IMR-90 (cell line): Measurements from ENCODE around the gene TSPAN16. TPM values are rescaled to one million over a fixed set of nuclear protein-coding genes. Genes with fewer than 3 reads are reported as not detected.

ENCODE experiments used
- ATAC-seq: fragments of 200-7000 bp; cut with Tn5 transposase; 2 replicates; pipeline ENCODE4 v1.9.1; 2020; ENCODE audit warnings: low read depth, mild to moderate bottlenecking, moderate library complexity
- BruUV-seq: library from RNA; stranded (reverse); fragments of 400-500 nt; replicated peaks from 2 replicates; lab custom pipeline; 2021; lab: Mats Ljungman, UMichigan
- CTCF ChIA-PET: fragments of 300-600 bp; formaldehyde crosslinking; extraction: SDS; loops from one replicate; lab custom pipeline; 2021; ENCODE audit warnings: antibody characterized with exemption; lab: Yijun Ruan, JAX
- POLR2A ChIA-PET: fragments of 300-600 bp; sonication (Branson Sonifier 250); formaldehyde crosslinking; loops from one replicate; lab custom pipeline; 2022; ENCODE audit warnings: antibody characterized with exemption; ENCODE audit not compliant: unreplicated experiment; lab: Charles Lee
- DNase-seq: peaks from one replicate; pipeline ENCODE4 v3.0.0; 2013
- H2AFZ ChIP-seq: replicated peaks from 2 replicates; pipeline ENCODE3; 2013; ENCODE audit warnings: low read length, mild to moderate bottlenecking; ENCODE audit not compliant: poor library complexity
- H2AK5ac ChIP-seq: 2 replicates; pipeline ENCODE4 v1.6.1; 2013; ENCODE audit warnings: low read depth, low read length, inconsistent platforms
- H2AK9ac ChIP-seq: replicated peaks from 2 replicates; pipeline ENCODE3; 2013; ENCODE audit warnings: mild to moderate bottlenecking, low read depth, low read length, moderate library complexity; ENCODE audit not compliant: poor library complexity
- H2BK120ac ChIP-seq: 2 replicates; pipeline ENCODE4 v1.6.1; 2013; ENCODE audit warnings: low read depth, low read length, inconsistent platforms
- H2BK15ac ChIP-seq: 3 replicates; pipeline ENCODE4 v1.6.1; 2013; ENCODE audit warnings: low read depth, low read length, inconsistent platforms
- H2BK20ac ChIP-seq: 2 replicates; pipeline ENCODE4 v1.6.1; 2013; ENCODE audit warnings: low read depth, mild to moderate bottlenecking, inconsistent platforms, low read length, moderate library complexity
- H2BK5ac ChIP-seq: 2 replicates; pipeline ENCODE4 v1.6.1; 2013; ENCODE audit warnings: mild to moderate bottlenecking, low read depth, low read length, inconsistent platforms; ENCODE audit not compliant: poor library complexity, severe bottlenecking
- H3K14ac ChIP-seq: replicated peaks from 2 replicates; pipeline ENCODE4 v1.6.1; 2013; ENCODE audit warnings: low read depth, low read length, inconsistent platforms
- H3K18ac ChIP-seq: 2 replicates; pipeline ENCODE4 v1.6.1; 2013; ENCODE audit warnings: low read depth, low read length, control low read depth
- H3K23ac ChIP-seq: 2 replicates; pipeline ENCODE4 v1.6.1; 2013; ENCODE audit warnings: low read depth, low read length, inconsistent platforms
- H3K27ac ChIP-seq: 2 replicates; pipeline ENCODE4 v1.5.1; 2013; ENCODE audit warnings: mild to moderate bottlenecking, control low read depth, low read length; ENCODE audit not compliant: insufficient read depth
- H3K27me3 ChIP-seq: 2 replicates; pipeline ENCODE4 v1.6.1; 2013; ENCODE audit warnings: low read length; ENCODE audit not compliant: control insufficient read depth, insufficient read depth
- H3K36me3 ChIP-seq: 2 replicates; pipeline ENCODE4 v1.6.1; 2013; ENCODE audit warnings: low read length, mixed read lengths; ENCODE audit not compliant: control insufficient read depth, insufficient read depth
- H3K4ac ChIP-seq: 2 replicates; pipeline ENCODE4 v1.6.1; 2013; ENCODE audit warnings: low read depth, low read length, inconsistent platforms
- H3K4me1 ChIP-seq: 2 replicates; pipeline ENCODE4 v1.6.1; 2013; ENCODE audit warnings: low read length, mixed read lengths; ENCODE audit not compliant: control insufficient read depth, insufficient read depth
- H3K4me2 ChIP-seq: 2 replicates; pipeline ENCODE4 v1.6.1; 2013; ENCODE audit warnings: low read depth, mild to moderate bottlenecking, control low read depth, low read length, moderate library complexity
- H3K4me3 ChIP-seq: 2 replicates; pipeline ENCODE4 v1.5.1; 2013; ENCODE audit warnings: low read depth, mild to moderate bottlenecking, control low read depth, low read length, moderate library complexity; ENCODE audit not compliant: insufficient read depth
- H3K56ac ChIP-seq: 2 replicates; pipeline ENCODE4 v1.6.1; 2013; ENCODE audit warnings: low read length, inconsistent platforms; ENCODE audit not compliant: insufficient read depth; ENCODE audit errors: extremely low read depth
- H3K79me1 ChIP-seq, 2 experiments: 2 replicates each; pipeline ENCODE4 v1.6.1; 2013; ENCODE audit warnings: low read length in 2 of 2, inconsistent platforms in 1 of 2, low read depth in 1 of 2
- H3K9ac ChIP-seq: 2 replicates; pipeline ENCODE4 v1.6.1; 2013; ENCODE audit warnings: low read depth, low read length, control low read depth
- H3K9me1 ChIP-seq: 2 replicates; pipeline ENCODE4 v1.6.1; 2013; ENCODE audit warnings: low read length, inconsistent platforms; ENCODE audit not compliant: insufficient read depth
- H3K9me3 ChIP-seq: 2 replicates; pipeline ENCODE4 v1.6.1; 2013; ENCODE audit warnings: low read length; ENCODE audit not compliant: control insufficient read depth, insufficient read depth
- H4K20me1 ChIP-seq: 2 replicates; pipeline ENCODE4 v1.6.1; 2013; ENCODE audit warnings: low read length, inconsistent platforms; ENCODE audit not compliant: insufficient read depth
- H4K5ac ChIP-seq: 2 replicates; pipeline ENCODE4 v1.6.1; 2013; ENCODE audit warnings: mild to moderate bottlenecking, low read depth, low read length, control low read depth
- H4K8ac ChIP-seq, 2 experiments: 2 replicates each; pipeline ENCODE4 v1.6.1; 2013; ENCODE audit warnings: low read depth in 2 of 2, low read length in 2 of 2, control low read depth in 1 of 2, inconsistent platforms in 1 of 2
- H4K91ac ChIP-seq: 2 replicates; pipeline ENCODE4 v1.6.1; 2013; ENCODE audit warnings: low read depth, low read length, inconsistent platforms; ENCODE audit not compliant: insufficient read depth
- CEBPB ChIP-seq: IDR thresholded peaks from 2 replicates; pipeline ENCODE4 v1.6.1; 2012; ENCODE audit warnings: low read depth, low read length, improper control_type of control experiment
- CTCF ChIP-seq: conservative IDR thresholded peaks from 2 replicates; pipeline ENCODE4 v1.5.1; 2012; ENCODE audit warnings: mild to moderate bottlenecking, low read depth, low read length, improper control_type of control experiment
- MAFK ChIP-seq: IDR thresholded peaks from 2 replicates; pipeline ENCODE4 v1.6.1; 2012; ENCODE audit warnings: low read depth, low read length, improper control_type of control experiment
- MAZ ChIP-seq: IDR thresholded peaks from 2 replicates; pipeline ENCODE4 v1.6.1; 2012; ENCODE audit warnings: low read depth, mild to moderate bottlenecking, low read length, improper control_type of control experiment, moderate library complexity, borderline replicate concordance
- NFE2L2 ChIP-seq: fragments of 150-350 bp; IDR thresholded peaks from 2 replicates; pipeline ENCODE4 v1.6.1; 2016; ENCODE audit warnings: low read depth, mild to moderate bottlenecking, low read length
- RAD21 ChIP-seq: IDR thresholded peaks from 2 replicates; pipeline ENCODE4 v1.6.1; 2012; ENCODE audit warnings: low read length, improper control_type of control experiment
- RFX5 ChIP-seq: IDR thresholded peaks from 2 replicates; pipeline ENCODE4 v1.8.0; 2012; ENCODE audit warnings: low read depth, mild to moderate bottlenecking, low read length, moderate library complexity
- SMC3 ChIP-seq: fragments of 150-350 bp; IDR thresholded peaks from 2 replicates; pipeline ENCODE4 v1.6.1; 2016; ENCODE audit warnings: low read depth, mild to moderate bottlenecking, antibody characterized with exemption, low read length, moderate library complexity
- USF2 ChIP-seq: fragments of 150-350 bp; IDR thresholded peaks from 2 replicates; pipeline ENCODE4 v1.6.1; 2017; ENCODE audit warnings: mild to moderate bottlenecking, antibody characterized with exemption, low read length, low read depth
- WGBS, 2 experiments: methylation state at CpG; one replicate each; pipeline versions ENCODE4 v1.1.5 to v1.1.7; 2013; ENCODE audit warnings: missing lambda C conversion rate in 2 of 2; ENCODE audit not compliant: insufficient read length in 1 of 2; ENCODE audit errors: extremely low coverage in 2 of 2; 5-methylcytosine and 5-hydroxymethylcytosine counted together
- dilution Hi-C: fragments of 300-500 bp; cut with HindIII; formaldehyde crosslinking; loops from one replicate; pipeline ENCODE4 v1.14.3; 2018; ENCODE audit warnings: low sequenced_read_pairs; ENCODE audit not compliant: unreplicated experiment
- in situ Hi-C: fragments of 300-500 bp; cut with MboI; formaldehyde crosslinking; loops from 3 replicates; pipeline ENCODE4 v1.14.3; 2019; ENCODE audit warnings: low sequenced_read_pairs, inconsistent platforms, mixed read lengths
- intact Hi-C: fragments of 100-400 bp; cut with micrococcal nuclease; formaldehyde crosslinking; loops from 2 replicates; pipeline ENCODE4 v1.10.0; 2022
- polyA plus RNA-seq, 3 experiments: library from polyadenylated mRNA; depleted of rRNA; stranded (reverse); fragments of >200 nt; gene quantifications; 2 replicates each; pipeline ENCODE4 v1.2.3, GENCODE V29; 2012; ENCODE audit warnings: low replicate concordance in 1 of 3
- total RNA-seq: library from RNA; depleted of rRNA; stranded (reverse); fragments of >200 nt; gene quantifications from 2 replicates; pipeline ENCODE4 v1.2.3, GENCODE V29; 2012

TSPAN16 gene
- total and polyA plus RNA-seq, 2 of the 4 experiments (the other 2 are of a cell fraction): not detected

- TF ChIP-seq SMC3 (no peak), RAD21 (no peak)
Measured at GRCh38 chr19:11361771-11362731, 66.1 kb downstream of the TSPAN16 start (continued).

- ChIA-PET CTCF (no interaction called here), POLR2A (no interaction called here)
- no peak overlapping the region for H4K91ac ChIP-seq
- no peaks in the 10 kb centered on the region for H3K9me3 ChIP-seq
- H2BK5ac ChIP-seq: no peak overlapping the region
- no peak for ATAC-seq
- H3K23ac ChIP-seq: no peak overlapping the region
- H3K56ac ChIP-seq: no peak overlapping the region
- no peak overlapping the region for H3K4me2 ChIP-seq
- H3K79me1 ChIP-seq: no peaks in the 10 kb centered on the region
- TF ChIP-seq RFX5 (no peak), MAFK (no peak), CTCF (no peak), USF2 (no peak), MAZ (no peak), CEBPB (no peak), NFE2L2 (no peak)
- H3K18ac ChIP-seq: no peak overlapping the region
- WGBS, 2 experiments: 50% methylated on average over 2 of the region's 10 CpGs; no CpG with 5 or more reads in 1 of the 2 experiments
- H2AFZ ChIP-seq: no peak overlapping the region
- H3K36me3 ChIP-seq: peaks cover 41% of the 10 kb centered on the region
- no peak overlapping the region for H4K5ac ChIP-seq
- no peaks in the 10 kb centered on the region for H3K27me3 ChIP-seq
- intact Hi-C loops: no loop called here
- H3K4me3 ChIP-seq: no peak overlapping the region
- no peak overlapping the region for H3K14ac ChIP-seq
- H3K4me1 ChIP-seq: no peaks in the 10 kb centered on the region
- dilution Hi-C loops: no loop called here
- no peak overlapping the region for H4K8ac ChIP-seq
- H4K20me1 ChIP-seq: peaks cover 3% of the 10 kb centered on the region; the same call in 1 of the 2 replicates
- no peak overlapping the region for H3K4ac ChIP-seq
- no peak overlapping the region for H2AK9ac ChIP-seq
- no peak overlapping the region for H2BK20ac ChIP-seq
- peaks cover 9% of the 10 kb centered on the region; the same call in 1 of the 2 replicates for H3K9me1 ChIP-seq
- H2BK120ac ChIP-seq: no peak overlapping the region
- H2BK15ac ChIP-seq: no peak overlapping the region
- BruUV-seq: no TSS peak
- no peak overlapping the region for H2AK5ac ChIP-seq
- no peak overlapping the region for H3K27ac ChIP-seq
- in situ Hi-C loops: no loop called here
- DNase-seq: no peak
- H3K9ac ChIP-seq: no peak overlapping the region
Measured at GRCh38 chr19:11363881-11364280, 67.9 kb downstream of the TSPAN16 start.
